NOMO-1 treated with DMSO at 0.1 percent for 48 hours (cell line): ENCODE data around the gene NKIRAS1.
A peak's percentile ranks its signal among the peaks of the same experiment; 100 is the strongest.
"Not testable (repeated sequence)": the region's sequence is repeated elsewhere in the genome, so short reads cannot be mapped to it uniquely, and the experiment has no call there.

Source experiments
- DNase-seq: peaks from one replicate; lab custom pipeline; 2025; ENCODE audit not compliant: unreplicated experiment; lab: John Stamatoyannopoulos, UW

The NKIRAS1 gene

GRCh38 chr3:23941440-23941839, 24.6 kb upstream of the NKIRAS1 start:
- DNase-seq: no peak

- DNase-seq: no peak
Measured at GRCh38 chr3:23940775-23941174, 24.0 kb upstream of the NKIRAS1 start.

- no peak for DNase-seq
Measured at GRCh38 chr3:23938688-23939087, 21.9 kb upstream of the NKIRAS1 start.

GRCh38 chr3:23937296-23937695, 20.5 kb upstream of the NKIRAS1 start:
- no peak for DNase-seq

GRCh38 chr3:23934253-23934652, 17.5 kb upstream of the NKIRAS1 start:
- no peak for DNase-seq

GRCh38 chr3:23932571-23932970, 15.8 kb upstream of the NKIRAS1 start:
- DNase-seq: no peak

- DNase-seq: no peak
Measured at GRCh38 chr3:23931597-23931996, 14.8 kb upstream of the NKIRAS1 start.

- DNase-seq: peak; percentile 48
Measured at GRCh38 chr3:23928524-23928923, 11.7 kb upstream of the NKIRAS1 start.

- DNase-seq: no peak
Measured at GRCh38 chr3:23926736-23927135, 9.9 kb upstream of the NKIRAS1 start.

GRCh38 chr3:23926246-23926645, 9.5 kb upstream of the NKIRAS1 start:
- no peak for DNase-seq

GRCh38 chr3:23923786-23924185, 7.0 kb upstream of the NKIRAS1 start:
- DNase-seq: no peak

- no peak for DNase-seq
Measured at GRCh38 chr3:23921052-23921511, 4.3 kb upstream of the NKIRAS1 start.

GRCh38 chr3:23920151-23920655, 3.4 kb upstream of the NKIRAS1 start:
- DNase-seq: no peak

- DNase-seq: peak; percentile 29
Measured at GRCh38 chr3:23919628-23920027, 2.8 kb upstream of the NKIRAS1 start.

GRCh38 chr3:23918331-23918730, 1.5 kb upstream of the NKIRAS1 start:
- DNase-seq: not testable (repeated sequence)

GRCh38 chr3:23917679-23918303, 1.0 kb upstream of the NKIRAS1 start:
- DNase-seq: peak; percentile 57

- no peak for DNase-seq
Measured at GRCh38 chr3:23916152-23916885, 471 bp downstream of the NKIRAS1 start.

- peak; percentile 18 for DNase-seq
Measured at GRCh38 chr3:23915537-23916108, 1.2 kb downstream of the NKIRAS1 start.

- no peak for DNase-seq
Measured at GRCh38 chr3:23913873-23914743, 2.7 kb downstream of the NKIRAS1 start.

GRCh38 chr3:23913182-23913581, 3.6 kb downstream of the NKIRAS1 start:
- no peak for DNase-seq

- not testable (repeated sequence) for DNase-seq
Measured at GRCh38 chr3:23912335-23912734, 4.5 kb downstream of the NKIRAS1 start.
